ENCODE results near the gene BCR. TPM values are rescaled to one million over a fixed set of nuclear protein-coding genes. Genes with fewer than 3 reads are reported as not detected.

Gene BCR
- total and polyA plus RNA-seq, 2 of the 4 experiments (the other 2 are of a cell fraction) = 28.9 to 44.6 TPM

GRCh38 chr22:23156286-23156685, 24.0 kb upstream of the BCR start:
- H3K9me3 ChIP-seq (ENCODE audit: control insufficient read depth, insufficient read depth, low read length) = no peaks in the 10 kb centered on the region
- H2BK5ac ChIP-seq (ENCODE audit: low read depth, low read length, poor library complexity, severe bottlenecking) = no peak overlapping the region
- H3K4me1 ChIP-seq (ENCODE audit: control insufficient read depth, insufficient read depth, low read length) = no peaks in the 10 kb centered on the region
- ChIA-PET CTCF (interaction anchor here (0.5 kb wide), 1 partner anchor 567 kb away, joined by 3 read pairs; no protein-coding TSS in a partner anchor), POLR2A (ENCODE audit: unreplicated experiment) (no interaction called here)
- H3K27ac ChIP-seq (ENCODE audit: insufficient read depth, low read length) = no peak overlapping the region
- no peak overlapping the region for H3K4me3 ChIP-seq (ENCODE audit: insufficient read depth, low read depth, low read length)
- no peak for TF ChIP-seq ELK1 (IDR thresholded peaks at IDR 0.05; ENCODE audit: borderline replicate concordance, low read depth, low read length)
- H3K4me2 ChIP-seq (ENCODE audit: low read depth, low read length) = no peak overlapping the region
- no peak overlapping the region for H3K4ac ChIP-seq (ENCODE audit: low read depth, low read length)
- no peak overlapping the region for H2AK5ac ChIP-seq (ENCODE audit: low read depth, low read length)
- no peak overlapping the region for H3K23ac ChIP-seq (ENCODE audit: low read depth, low read length)
- H2BK20ac ChIP-seq (ENCODE audit: low read depth, low read length) = no peak overlapping the region
- no peaks in the 10 kb centered on the region for H4K20me1 ChIP-seq (ENCODE audit: insufficient read depth, low read length)
- no peak overlapping the region for H2BK120ac ChIP-seq (ENCODE audit: low read depth, low read length)
- H3K9ac ChIP-seq (ENCODE audit: low read depth, low read length) = no peak overlapping the region
- H2BK15ac ChIP-seq (ENCODE audit: low read depth, low read length) = no peak overlapping the region
- H2AFZ ChIP-seq (replicated peaks; ENCODE audit: low read length, poor library complexity) = no peak overlapping the region
- no peak overlapping the region for H3K18ac ChIP-seq (ENCODE audit: low read depth, low read length)
- H3K79me1 ChIP-seq (ENCODE audit: low read depth in 1 of 2, low read length in 2 of 2) = no peaks in the 10 kb centered on the region
- no peak overlapping the region for H4K91ac ChIP-seq (ENCODE audit: insufficient read depth, low read depth, low read length)
- WGBS, 2 experiments (ENCODE audit: extremely low coverage in 2 of 2, insufficient read length in 1 of 2) = no CpG with 5 or more reads among the region's 8 CpGs
- BruUV-seq (replicated peaks) = no TSS peak
- no peak overlapping the region for H4K8ac ChIP-seq (ENCODE audit: low read depth in 2 of 2, low read length in 2 of 2)
- no peak for ATAC-seq (ENCODE audit: low read depth)
- no peaks in the 10 kb centered on the region; the same call in 1 of the 2 replicates for H3K9me1 ChIP-seq (ENCODE audit: insufficient read depth, low read length)
- peaks cover 2% of the 10 kb centered on the region; the same call in 1 of the 2 replicates for H3K36me3 ChIP-seq (ENCODE audit: control insufficient read depth, insufficient read depth, low read length)
- H4K5ac ChIP-seq (ENCODE audit: low read depth, low read length) = no peak overlapping the region
- in situ Hi-C loops (cut with MboI; ENCODE audit: low sequenced_read_pairs) = no loop called here
- intact Hi-C loops (cut with micrococcal nuclease) = no loop called here
- H3K27me3 ChIP-seq (ENCODE audit: control insufficient read depth, insufficient read depth, low read length) = no peaks in the 10 kb centered on the region
- dilution Hi-C loops (cut with HindIII; ENCODE audit: low sequenced_read_pairs, unreplicated experiment) = no loop called here
- DNase-seq = no peak
- H2AK9ac ChIP-seq (replicated peaks; ENCODE audit: low read depth, low read length, poor library complexity) = no peak overlapping the region
- H3K14ac ChIP-seq (replicated peaks; ENCODE audit: low read depth, low read length) = no peak overlapping the region
- no peak overlapping the region for H3K56ac ChIP-seq (ENCODE audit: extremely low read depth, insufficient read depth, low read length)

All from IMR-90 (cell line).